ENCODE measurements around the gene XIRP1. TPM values are rescaled to one million over a fixed set of nuclear protein-coding genes. Genes with fewer than 3 reads are reported as not detected.

Gene XIRP1
- total RNA-seq, 1 donor from 2014 or later, result not detected

GRCh38 chr3:39203860-39204259 is 11.5 kb upstream of the XIRP1 start:
- intact Hi-C loops (cut with DNase I), result no loop called here
- Histone ChIP-seq H3K4me1 (no peaks in the 10 kb centered on the region), H3K27ac (no peak overlapping the region), H3K36me3 (no peaks in the 10 kb centered on the region), H3K27me3 (no peaks in the 10 kb centered on the region), H3K4me3 (no peak overlapping the region), H3K9me3 (no peaks in the 10 kb centered on the region)
- TF ChIP-seq POLR2A (IDR thresholded peaks at IDR 0.05) (no peak), POLR2AphosphoS5 (IDR thresholded peaks at IDR 0.05; ENCODE audit: insufficient read depth in 1 of 2, low read depth in 1 of 2) (no peak)
- TF ChIP-seq, protein P1, sequence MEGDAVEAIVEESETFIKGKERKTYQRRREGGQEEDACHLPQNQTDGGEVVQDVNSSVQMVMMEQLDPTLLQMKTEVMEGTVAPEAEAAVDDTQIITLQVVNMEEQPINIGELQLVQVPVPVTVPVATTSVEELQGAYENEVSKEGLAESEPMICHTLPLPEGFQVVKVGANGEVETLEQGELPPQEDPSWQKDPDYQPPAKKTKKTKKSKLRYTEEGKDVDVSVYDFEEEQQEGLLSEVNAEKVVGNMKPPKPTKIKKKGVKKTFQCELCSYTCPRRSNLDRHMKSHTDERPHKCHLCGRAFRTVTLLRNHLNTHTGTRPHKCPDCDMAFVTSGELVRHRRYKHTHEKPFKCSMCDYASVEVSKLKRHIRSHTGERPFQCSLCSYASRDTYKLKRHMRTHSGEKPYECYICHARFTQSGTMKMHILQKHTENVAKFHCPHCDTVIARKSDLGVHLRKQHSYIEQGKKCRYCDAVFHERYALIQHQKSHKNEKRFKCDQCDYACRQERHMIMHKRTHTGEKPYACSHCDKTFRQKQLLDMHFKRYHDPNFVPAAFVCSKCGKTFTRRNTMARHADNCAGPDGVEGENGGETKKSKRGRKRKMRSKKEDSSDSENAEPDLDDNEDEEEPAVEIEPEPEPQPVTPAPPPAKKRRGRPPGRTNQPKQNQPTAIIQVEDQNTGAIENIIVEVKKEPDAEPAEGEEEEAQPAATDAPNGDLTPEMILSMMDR (IDR thresholded peaks at IDR 0.05), result no peak
- DNase-seq (ENCODE audit: extremely low spot score in 2 of 2), result no peak

DNA sequence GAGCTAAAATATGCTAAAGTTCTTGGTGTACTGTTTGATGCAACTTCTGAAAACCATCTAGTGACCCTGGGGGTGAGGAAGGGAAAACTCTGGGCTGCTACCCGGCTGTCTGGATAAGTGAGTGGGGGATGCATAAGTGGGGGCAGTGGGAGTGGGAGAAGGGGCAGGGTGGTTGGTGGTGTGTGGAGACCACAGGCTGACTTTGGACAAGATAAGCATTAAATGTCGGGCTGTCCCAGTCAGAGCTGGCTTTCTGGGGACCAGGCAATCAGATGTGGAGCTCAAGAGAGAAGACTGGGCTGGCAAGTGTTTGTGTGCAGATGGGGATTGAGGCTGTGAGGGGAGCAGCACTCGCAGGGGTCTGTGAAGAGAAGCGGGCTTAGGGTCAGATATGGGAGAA is 11.0 kb upstream of the XIRP1 start:
- TF ChIP-seq POLR2AphosphoS5 (IDR thresholded peaks at IDR 0.05; ENCODE audit: insufficient read depth in 1 of 2, low read depth in 1 of 2) (no peak), POLR2A (IDR thresholded peaks at IDR 0.05) (no peak)
- TF ChIP-seq, protein P1 (IDR thresholded peaks at IDR 0.05), result no peak
- intact Hi-C loops (cut with DNase I), result no loop called here
- Histone ChIP-seq H3K27me3 (no peaks in the 10 kb centered on the region), H3K36me3 (no peaks in the 10 kb centered on the region), H3K4me3 (no peak overlapping the region), H3K27ac (no peak overlapping the region), H3K9me3 (no peaks in the 10 kb centered on the region), H3K4me1 (no peaks in the 10 kb centered on the region)
- DNase-seq (ENCODE audit: extremely low spot score in 2 of 2), result no peak

GRCh38 chr3:39202094-39202493 is 9.7 kb upstream of the XIRP1 start:
- no peak for DNase-seq (ENCODE audit: extremely low spot score in 2 of 2)
- TF ChIP-seq, protein P1 (IDR thresholded peaks at IDR 0.05), result no peak
- TF ChIP-seq POLR2A (IDR thresholded peaks at IDR 0.05) (no peak), POLR2AphosphoS5 (IDR thresholded peaks at IDR 0.05; ENCODE audit: insufficient read depth in 1 of 2, low read depth in 1 of 2) (no peak)
- intact Hi-C loops (cut with DNase I), result no loop called here
- Histone ChIP-seq H3K27me3 (no peaks in the 10 kb centered on the region), H3K4me1 (no peaks in the 10 kb centered on the region), H3K9me3 (no peaks in the 10 kb centered on the region), H3K4me3 (no peak overlapping the region), H3K36me3 (no peaks in the 10 kb centered on the region), H3K27ac (no peak overlapping the region)

GRCh38 chr3:39196671-39197356 is 4.4 kb upstream of the XIRP1 start:
- Histone ChIP-seq H3K4me3 (no peak overlapping the region), H3K9me3 (no peaks in the 10 kb centered on the region), H3K36me3 (no peaks in the 10 kb centered on the region), H3K4me1 (peaks cover 7% of the 10 kb centered on the region), H3K27me3 (no peaks in the 10 kb centered on the region), H3K27ac (no peak overlapping the region)
- intact Hi-C loops (cut with DNase I), result no loop called here
- no peak for TF ChIP-seq POLR2A (IDR thresholded peaks at IDR 0.05)
- no peak for TF ChIP-seq POLR2AphosphoS5 (IDR thresholded peaks at IDR 0.05; ENCODE audit: insufficient read depth in 1 of 2, low read depth in 1 of 2)
- TF ChIP-seq, protein P1 (IDR thresholded peaks at IDR 0.05), result no peak
- DNase-seq (ENCODE audit: extremely low spot score in 2 of 2), result no peak

DNA sequence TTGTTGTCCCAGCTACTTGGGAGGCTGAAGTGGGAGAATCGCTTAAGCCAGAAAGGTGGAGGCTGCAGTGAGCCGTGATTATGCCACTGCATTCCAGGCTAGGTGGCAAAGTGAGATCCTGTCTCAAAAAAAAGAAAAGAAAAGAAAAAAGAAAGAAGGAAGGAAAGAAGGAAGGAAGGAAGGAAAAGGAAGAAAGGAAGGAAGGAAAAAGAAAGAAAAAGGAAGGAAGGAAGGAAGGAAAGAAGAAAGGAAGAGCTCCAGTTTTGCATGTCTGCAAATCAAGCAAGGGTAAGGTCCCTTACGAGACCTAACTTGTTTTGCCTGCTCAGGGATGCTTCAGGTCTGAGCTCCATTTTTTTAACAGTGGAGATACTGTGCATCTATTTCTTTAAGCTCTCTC is 3.6 kb upstream of the XIRP1 start:
- Histone ChIP-seq H3K9me3 (no peaks in the 10 kb centered on the region), H3K4me3 (no peak overlapping the region)
- intact Hi-C loops (cut with DNase I), result no loop called here

More for the DNA sequence above, 3.6 kb upstream of the XIRP1 start:
- Histone ChIP-seq H3K4me1 (peaks cover 7% of the 10 kb centered on the region), H3K36me3 (no peaks in the 10 kb centered on the region), H3K27ac (no peak overlapping the region), H3K27me3 (no peaks in the 10 kb centered on the region)
- DNase-seq (ENCODE audit: extremely low spot score in 2 of 2), result no peak
- TF ChIP-seq, protein P1 (IDR thresholded peaks at IDR 0.05), result no peak
- TF ChIP-seq POLR2A (IDR thresholded peaks at IDR 0.05) (no peak), POLR2AphosphoS5 (IDR thresholded peaks at IDR 0.05; ENCODE audit: insufficient read depth in 1 of 2, low read depth in 1 of 2) (no peak)
